ENCODE results near the gene CACNA1D.

CACNA1D gene

DNA sequence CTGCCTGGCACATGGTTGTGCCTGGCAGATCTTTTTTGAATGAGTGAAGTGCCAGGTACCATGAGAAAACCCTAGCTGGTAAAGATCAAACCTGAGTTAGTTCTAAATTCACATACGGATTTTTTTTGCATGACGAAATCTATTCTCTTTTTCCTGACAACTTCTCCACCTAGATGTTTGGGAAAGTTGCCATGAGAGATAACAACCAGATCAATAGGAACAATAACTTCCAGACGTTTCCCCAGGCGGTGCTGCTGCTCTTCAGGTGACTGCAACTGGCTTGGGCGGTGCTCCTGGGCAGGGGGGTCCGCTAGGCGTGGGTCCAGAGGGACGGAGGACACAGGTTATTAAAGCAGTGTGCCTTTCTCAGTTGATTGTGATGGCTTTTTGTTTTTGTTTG, 280.0 kb downstream of the CACNA1D start:
- no peak overlapping the region for H3K4me3 ChIP-seq (ENCODE audit: control insufficient read depth, low read depth, low read length)
- no peak for DNase-seq (ENCODE audit: low read depth)
- TF ChIP-seq CTCF (IDR thresholded peaks at IDR 0.05; ENCODE audit: control insufficient read depth, insufficient read depth, low read depth, low read length, missing control alignments) = no peak

DNA sequence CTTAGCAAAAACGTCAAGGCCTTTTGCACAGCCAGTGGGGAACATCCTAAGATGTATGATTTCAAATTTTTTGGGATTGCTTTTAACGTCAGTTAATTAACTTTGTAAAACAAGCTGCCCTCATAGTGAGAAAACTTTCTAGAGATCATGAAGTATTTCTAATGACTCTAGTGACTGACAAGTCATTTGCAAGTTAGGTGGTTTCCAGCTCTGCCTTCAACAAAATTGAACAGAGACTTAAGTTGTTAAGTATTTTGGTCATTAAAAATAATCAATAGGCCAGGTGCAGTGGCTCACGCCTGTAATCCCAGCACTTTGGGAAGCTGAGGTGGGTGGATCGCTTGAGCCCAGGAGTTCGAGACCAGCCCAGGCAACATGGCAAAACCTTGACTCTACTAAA, 280.6 kb downstream of the CACNA1D start:
- no peak for TF ChIP-seq CTCF (IDR thresholded peaks at IDR 0.05; ENCODE audit: control insufficient read depth, insufficient read depth, low read depth, low read length, missing control alignments)
- H3K4me3 ChIP-seq (ENCODE audit: control insufficient read depth, low read depth, low read length) = no peak overlapping the region
- DNase-seq (ENCODE audit: low read depth) = no peak

DNA sequence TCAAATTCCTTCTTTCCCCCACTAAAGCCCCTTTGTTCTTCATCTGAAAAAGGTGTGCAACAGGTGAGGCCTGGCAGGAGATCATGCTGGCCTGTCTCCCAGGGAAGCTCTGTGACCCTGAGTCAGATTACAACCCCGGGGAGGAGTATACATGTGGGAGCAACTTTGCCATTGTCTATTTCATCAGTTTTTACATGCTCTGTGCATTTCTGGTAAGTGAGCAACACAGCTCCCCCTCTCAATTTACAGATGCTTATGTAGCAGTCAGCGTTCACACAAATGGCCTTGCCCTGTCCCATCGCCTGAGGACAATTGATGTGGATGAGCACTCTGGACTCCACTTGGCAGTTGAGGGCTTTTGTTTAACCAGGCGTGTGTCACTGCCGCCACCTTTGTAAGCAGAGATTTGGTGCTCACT, 281.4 kb downstream of the CACNA1D start:
- no peak for TF ChIP-seq CTCF (IDR thresholded peaks at IDR 0.05; ENCODE audit: control insufficient read depth, insufficient read depth, low read depth, low read length, missing control alignments)
- H3K4me3 ChIP-seq (ENCODE audit: control insufficient read depth, low read depth, low read length) = no peak overlapping the region
- DNase-seq (ENCODE audit: low read depth) = no peak

DNA sequence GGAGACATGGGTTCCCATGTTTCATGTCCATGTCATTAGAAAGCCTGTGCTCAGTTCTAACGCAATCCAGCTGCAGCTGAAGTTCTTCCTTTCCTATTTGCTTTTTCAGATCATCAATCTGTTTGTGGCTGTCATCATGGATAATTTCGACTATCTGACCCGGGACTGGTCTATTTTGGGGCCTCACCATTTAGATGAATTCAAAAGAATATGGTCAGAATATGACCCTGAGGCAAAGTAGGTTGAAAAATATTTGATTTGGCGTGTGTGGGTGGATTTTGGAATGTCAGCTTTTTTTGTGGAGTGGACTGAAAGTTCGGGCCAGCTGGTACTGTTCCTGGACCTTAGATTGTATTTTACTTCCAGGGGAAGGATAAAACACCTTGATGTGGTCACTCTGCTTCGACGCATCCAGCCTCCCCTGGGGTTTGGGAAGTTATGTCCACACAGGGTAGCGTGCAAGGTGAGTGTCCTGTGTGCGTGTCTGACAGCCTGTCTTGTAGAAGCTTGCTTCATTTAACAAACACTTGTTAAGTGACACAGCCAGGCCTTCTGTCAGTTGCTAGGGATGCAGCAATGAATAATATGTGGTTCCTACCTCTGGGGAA, 282.2 kb downstream of the CACNA1D start:
- DNase-seq (ENCODE audit: low read depth) = peak; percentile 37
- TF ChIP-seq CTCF (IDR thresholded peaks at IDR 0.05; ENCODE audit: control insufficient read depth, insufficient read depth, low read depth, low read length, missing control alignments) = no peak
- no peak overlapping the region for H3K4me3 ChIP-seq (ENCODE audit: control insufficient read depth, low read depth, low read length)

DNA sequence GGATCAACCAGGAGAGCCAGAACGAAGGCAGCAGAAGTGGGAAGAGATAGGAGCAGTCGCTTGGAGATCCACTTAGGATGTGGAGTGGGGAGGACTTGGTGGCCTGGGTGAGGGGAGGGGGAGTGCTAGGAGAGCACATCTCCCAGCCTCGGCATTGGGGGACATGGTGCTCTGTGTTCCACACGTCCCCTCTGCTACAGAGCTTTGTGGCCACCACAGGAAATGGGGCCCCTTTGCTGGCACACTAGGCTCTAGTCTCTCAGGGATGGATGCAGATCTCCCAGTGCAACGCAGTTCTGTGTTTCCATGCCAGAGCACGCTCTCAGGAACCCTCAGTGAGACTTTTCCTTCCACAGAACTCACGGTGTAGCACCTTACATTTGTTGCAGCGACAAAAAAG, 283.1 kb downstream of the CACNA1D start:
- no peak overlapping the region for H3K4me3 ChIP-seq (ENCODE audit: control insufficient read depth, low read depth, low read length)
- no peak for TF ChIP-seq CTCF (IDR thresholded peaks at IDR 0.05; ENCODE audit: control insufficient read depth, insufficient read depth, low read depth, low read length, missing control alignments)
- DNase-seq (ENCODE audit: low read depth) = no peak

DNA sequence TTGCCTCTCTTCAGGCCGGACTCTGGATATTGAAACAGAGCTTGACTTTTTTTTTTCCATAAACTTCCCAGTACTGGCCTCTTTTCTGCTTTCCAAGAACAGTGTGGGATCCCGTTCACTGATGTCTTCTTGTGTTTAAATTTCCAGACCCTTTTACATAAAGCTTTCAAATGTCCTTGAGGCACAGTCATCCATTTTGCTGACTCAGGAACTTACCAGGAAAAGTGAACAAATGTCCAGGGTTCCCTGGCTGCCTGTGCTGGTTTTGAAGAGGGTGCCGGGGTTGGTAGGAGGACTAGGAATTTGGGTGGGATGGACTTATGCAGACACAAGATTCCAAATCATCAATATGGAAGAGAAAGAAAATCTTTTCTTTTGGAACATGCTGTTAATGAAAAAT, 283.7 kb downstream of the CACNA1D start:
- DNase-seq (ENCODE audit: low read depth) = no peak
- TF ChIP-seq CTCF (IDR thresholded peaks at IDR 0.05; ENCODE audit: control insufficient read depth, insufficient read depth, low read depth, low read length, missing control alignments) = no peak
- no peak overlapping the region for H3K4me3 ChIP-seq (ENCODE audit: control insufficient read depth, low read depth, low read length)

DNA sequence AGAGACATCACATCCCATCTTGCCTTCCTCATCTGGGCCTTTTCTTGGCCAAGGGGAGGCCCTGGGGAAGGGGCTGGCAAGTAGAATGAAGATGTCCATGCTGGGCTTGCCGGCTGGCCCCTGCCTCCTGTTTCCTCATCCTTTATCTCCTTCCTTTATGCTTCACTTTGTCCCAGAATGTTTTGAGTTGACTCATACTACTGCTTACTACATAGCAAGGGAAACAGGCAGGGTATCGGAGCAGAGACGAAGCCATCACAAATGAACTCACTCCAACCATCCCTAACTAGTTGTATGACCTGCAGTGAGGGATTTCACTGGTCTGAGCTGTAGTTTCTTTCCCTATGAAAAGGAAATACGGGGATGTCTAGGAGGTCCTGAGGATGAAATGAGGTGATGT, 285.8 kb downstream of the CACNA1D start:
- no peak for DNase-seq (ENCODE audit: low read depth)
- H3K4me3 ChIP-seq (ENCODE audit: control insufficient read depth, low read depth, low read length) = no peak overlapping the region
- TF ChIP-seq CTCF (IDR thresholded peaks at IDR 0.05; ENCODE audit: control insufficient read depth, insufficient read depth, low read depth, low read length, missing control alignments) = no peak

All from AG09309 (cell line).